ENCODE results near the gene TOR1AIP2.

DNA sequence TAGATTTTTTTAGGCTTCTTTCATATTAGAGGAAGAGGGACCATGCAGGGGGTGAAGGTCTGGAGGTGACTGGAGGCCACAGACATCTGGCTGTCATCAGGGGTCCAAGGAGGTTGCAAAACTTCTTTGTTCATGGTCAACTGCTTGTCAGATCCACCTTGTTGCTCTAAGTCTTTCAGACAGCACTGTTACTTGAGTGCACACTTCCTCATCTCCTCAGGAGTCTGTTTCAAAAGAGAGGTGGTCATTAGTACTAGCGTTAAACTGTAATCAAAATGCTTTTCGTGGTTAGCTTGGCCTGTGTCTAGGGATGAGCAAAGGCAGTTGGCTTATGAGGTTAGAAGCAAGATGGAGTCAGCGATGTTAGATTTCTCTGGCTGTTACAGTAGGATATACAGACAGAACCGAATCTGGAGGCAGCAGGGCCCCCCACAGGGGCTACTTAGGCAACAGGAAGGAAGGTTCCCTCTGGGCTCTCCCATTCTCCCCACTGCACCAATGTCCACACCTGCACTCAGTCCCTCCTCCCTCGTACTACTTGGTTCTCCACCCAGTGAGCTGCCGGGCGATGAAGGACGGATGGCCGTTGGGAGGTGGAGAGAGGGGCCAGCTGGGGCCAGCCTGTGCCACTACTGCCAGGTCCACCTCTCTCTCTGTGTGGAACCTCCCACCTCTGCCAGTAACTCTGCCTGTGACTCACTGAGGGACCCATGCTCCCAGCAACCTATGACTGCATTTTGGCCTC is 57.2 kb downstream of the TOR1AIP2 start:
- TF ChIP-seq POLR2AphosphoS5 (IDR thresholded peaks at IDR 0.05; ENCODE audit: borderline replicate concordance, low read depth, low read length) = no peak
- TF ChIP-seq EZH2 (IDR thresholded peaks at IDR 0.05) = no peak
- TF ChIP-seq FOXP2 (optimal IDR thresholded peaks at IDR 0.05; ENCODE audit: control extremely low read depth, extremely low read length, insufficient read depth) = no peak
